ENCODE data around the gene S100A10. TPM values are rescaled to one million over a fixed set of nuclear protein-coding genes. Genes with fewer than 3 reads are reported as not detected.

The S100A10 gene
- total RNA-seq, 1 experiment from 2014 or later = 160 TPM

- Histone ChIP-seq H3K27ac (ENCODE audit: insufficient read length, low read depth, low read length) (no peak overlapping the region), H4K20me1 (ENCODE audit: control insufficient read depth, insufficient read depth, insufficient read length) (no peaks in the 10 kb centered on the region), H3K4me2 (ENCODE audit: insufficient read depth, insufficient read length, low read length) (no peak overlapping the region), H2BK20ac (ENCODE audit: low read depth, low read length, poor library complexity, severe bottlenecking) (no peak overlapping the region), H3K4me1 (ENCODE audit: insufficient read depth, low read length) (peaks cover 4% of the 10 kb centered on the region; the same call in 1 of the 2 replicates), H3K9me3 (ENCODE audit: control insufficient read depth, low read depth, low read length) (no peaks in the 10 kb centered on the region), H3K27me3 (ENCODE audit: insufficient read depth, low read length) (no peaks in the 10 kb centered on the region), H3K56ac (ENCODE audit: insufficient read length, low read depth, low read length) (no peak overlapping the region), H4K91ac (ENCODE audit: insufficient read length, low read depth, low read length) (no peak overlapping the region), H3T11ph (ENCODE audit: low read length) (no peak overlapping the region), H3K23me2 (ENCODE audit: insufficient read length, low read depth, low read length, poor library complexity, severe bottlenecking) (peaks cover 6% of the 10 kb centered on the region), H3K14ac (ENCODE audit: insufficient read depth, low read length) (no peak overlapping the region), H2BK5ac (ENCODE audit: insufficient read length, low read length) (no peak overlapping the region), H3K23ac (ENCODE audit: insufficient read length, low read depth, low read length) (no peak overlapping the region), H3K4ac (ENCODE audit: low read depth, low read length) (no peak overlapping the region), H3K18ac (ENCODE audit: insufficient read length, low read depth, low read length) (no peak overlapping the region), H2BK12ac (ENCODE audit: insufficient read length, low read depth, low read length) (no peak overlapping the region), H2BK15ac (ENCODE audit: low read depth, low read length) (no peak overlapping the region), H4K8ac (replicated peaks; ENCODE audit: insufficient read length, low read depth, low read length) (no peak overlapping the region), H3K79me1 (ENCODE audit: insufficient read depth, low read depth, low read length, poor library complexity, severe bottlenecking) (no peaks in the 10 kb centered on the region), H3K9ac (ENCODE audit: extremely low read depth, insufficient read length, low read length) (no peak overlapping the region), H4K5ac (ENCODE audit: insufficient read length, low read depth, low read length) (no peak overlapping the region), H2BK120ac (ENCODE audit: low read depth, low read length, poor library complexity, severe bottlenecking) (no peak overlapping the region), H2AK5ac (ENCODE audit: insufficient read length, low read length) (no peak overlapping the region), H2AFZ (ENCODE audit: low read length) (no peak overlapping the region), H3K79me2 (ENCODE audit: insufficient read depth, low read length) (no peaks in the 10 kb centered on the region)
- Mint-ChIP-seq H3K4me1 (peaks cover 11 to 21% of the 10 kb centered on the region in 2 experiments), H3K27me3 (ENCODE audit: low read depth) (peaks cover 4% of the 10 kb centered on the region), H3K9me3 (no peaks in the 10 kb centered on the region), H3K36me3 (ENCODE audit: insufficient read depth in 1 of 3, low read depth in 3 of 3) (no peaks in the 10 kb centered on the region), H3K27ac (no peak overlapping the region), H3K4me3 (no peak overlapping the region)
- no peak for DNase-seq
- TF ChIP-seq, protein P1, sequence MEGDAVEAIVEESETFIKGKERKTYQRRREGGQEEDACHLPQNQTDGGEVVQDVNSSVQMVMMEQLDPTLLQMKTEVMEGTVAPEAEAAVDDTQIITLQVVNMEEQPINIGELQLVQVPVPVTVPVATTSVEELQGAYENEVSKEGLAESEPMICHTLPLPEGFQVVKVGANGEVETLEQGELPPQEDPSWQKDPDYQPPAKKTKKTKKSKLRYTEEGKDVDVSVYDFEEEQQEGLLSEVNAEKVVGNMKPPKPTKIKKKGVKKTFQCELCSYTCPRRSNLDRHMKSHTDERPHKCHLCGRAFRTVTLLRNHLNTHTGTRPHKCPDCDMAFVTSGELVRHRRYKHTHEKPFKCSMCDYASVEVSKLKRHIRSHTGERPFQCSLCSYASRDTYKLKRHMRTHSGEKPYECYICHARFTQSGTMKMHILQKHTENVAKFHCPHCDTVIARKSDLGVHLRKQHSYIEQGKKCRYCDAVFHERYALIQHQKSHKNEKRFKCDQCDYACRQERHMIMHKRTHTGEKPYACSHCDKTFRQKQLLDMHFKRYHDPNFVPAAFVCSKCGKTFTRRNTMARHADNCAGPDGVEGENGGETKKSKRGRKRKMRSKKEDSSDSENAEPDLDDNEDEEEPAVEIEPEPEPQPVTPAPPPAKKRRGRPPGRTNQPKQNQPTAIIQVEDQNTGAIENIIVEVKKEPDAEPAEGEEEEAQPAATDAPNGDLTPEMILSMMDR (conservative IDR thresholded peaks at IDR 0.05) = no peak
Observed at GRCh38 chr1:151998611-151999362, 5.1 kb upstream of the S100A10 start.

Data from H9 (cell line).